ENCODE measurements around the gene IGF2BP2. TPM values are rescaled to one million over a fixed set of nuclear protein-coding genes. Genes with fewer than 3 reads are reported as not detected.

The IGF2BP2 gene
- total and polyA plus RNA-seq, 9 of the 15 experiments (the other 6 are each of a cell fraction or from before 2014, with no cell fraction given) = 3.2 to 59.6 (median 30.5) TPM

DNA sequence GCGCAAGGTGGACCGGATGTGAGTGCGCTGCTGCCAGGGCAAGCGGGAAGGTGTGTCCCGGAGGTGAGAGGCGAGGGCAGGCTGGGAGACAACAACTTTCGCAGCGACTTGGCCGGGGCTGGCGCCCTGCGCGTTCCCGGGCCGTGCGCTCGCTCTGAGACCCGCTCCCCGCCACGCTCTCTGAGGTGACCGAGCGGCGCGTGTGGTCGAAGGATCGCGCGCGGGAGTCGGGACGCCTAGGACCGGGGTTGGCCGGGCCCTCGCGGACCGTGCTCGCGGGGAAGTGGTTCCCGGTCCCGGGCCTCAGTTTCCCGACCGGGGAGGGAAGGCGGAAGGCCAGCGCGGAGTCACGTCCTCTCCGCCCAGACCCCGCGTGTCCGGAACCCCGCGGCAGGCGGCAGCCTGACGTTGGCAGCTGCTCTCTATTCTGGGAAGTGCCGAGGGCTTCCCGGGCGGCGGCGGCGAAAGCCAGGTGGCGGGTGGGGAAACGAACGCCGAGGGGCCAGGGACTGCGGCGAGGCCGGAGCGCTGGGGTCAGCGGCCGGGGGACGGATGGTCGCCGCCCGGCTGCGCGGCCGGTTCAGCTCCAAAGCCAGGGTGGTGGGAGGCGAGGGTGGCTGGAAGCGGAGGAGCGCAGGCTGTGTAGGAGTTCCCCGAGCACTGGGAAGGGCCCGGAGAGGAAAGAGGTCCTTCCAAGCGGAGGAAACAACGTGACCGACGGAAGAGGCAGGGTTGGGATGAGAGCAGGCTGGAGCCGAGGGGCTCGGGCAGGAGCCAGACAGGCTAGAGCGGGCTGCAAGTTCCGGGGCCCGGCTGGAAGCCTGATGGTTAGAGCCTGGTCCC, 1.0 kb upstream of the IGF2BP2 start (continued):
- TF ChIP-seq PBX2 (CRISPR knock-in tag; IDR thresholded peaks at IDR 0.05; ENCODE audit: low read depth) = no peak
- TF ChIP-seq PBX2 (tag; conservative IDR thresholded peaks at IDR 0.05; ENCODE audit: low read depth) = no peak
- no peak for TF ChIP-seq ZNF696 (CRISPR knock-in tag; conservative IDR thresholded peaks at IDR 0.05)
- TF ChIP-seq CHAMP1 (IDR thresholded peaks at IDR 0.05) = no peak
- TF ChIP-seq, protein P1, sequence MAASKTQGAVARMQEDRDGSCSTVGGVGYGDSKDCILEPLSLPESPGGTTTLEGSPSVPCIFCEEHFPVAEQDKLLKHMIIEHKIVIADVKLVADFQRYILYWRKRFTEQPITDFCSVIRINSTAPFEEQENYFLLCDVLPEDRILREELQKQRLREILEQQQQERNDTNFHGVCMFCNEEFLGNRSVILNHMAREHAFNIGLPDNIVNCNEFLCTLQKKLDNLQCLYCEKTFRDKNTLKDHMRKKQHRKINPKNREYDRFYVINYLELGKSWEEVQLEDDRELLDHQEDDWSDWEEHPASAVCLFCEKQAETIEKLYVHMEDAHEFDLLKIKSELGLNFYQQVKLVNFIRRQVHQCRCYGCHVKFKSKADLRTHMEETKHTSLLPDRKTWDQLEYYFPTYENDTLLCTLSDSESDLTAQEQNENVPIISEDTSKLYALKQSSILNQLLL (CRISPR knock-in tag; IDR thresholded peaks at IDR 0.05; ENCODE audit: borderline replicate concordance) = no peak
- no peak for TF ChIP-seq NFE2 (IDR thresholded peaks at IDR 0.05; ENCODE audit: low read depth)
- 0 out of 4 replicates have a peak, but pooled peaks have one; percentile 28 to 38 for TF ChIP-seq SIN3A (IDR thresholded peaks at IDR 0.05; ENCODE audit: borderline replicate concordance in 2 of 2, control insufficient read depth in 1 of 2, low read depth in 2 of 2, low read length in 2 of 2)
- no peak for TF ChIP-seq GATAD2B (IDR thresholded peaks at IDR 0.05; ENCODE audit: borderline replicate concordance)
- 0 out of 2 replicates have a peak, but pooled peaks have one; percentile 31 for TF ChIP-seq ZNF76 (CRISPR knock-in tag; IDR thresholded peaks at IDR 0.05; ENCODE audit: borderline replicate concordance)
- no peak for TF ChIP-seq MAFF (IDR thresholded peaks at IDR 0.05; ENCODE audit: low read length)
- no peak for TF ChIP-seq MEF2D (tag; conservative IDR thresholded peaks at IDR 0.05; ENCODE audit: low read depth)
- TF ChIP-seq PREB (CRISPR knock-in tag; IDR thresholded peaks at IDR 0.05) = 0 out of 2 replicates have a peak, but pooled peaks have one; percentile 42
- no peak for TF ChIP-seq ZNF217 (CRISPR knock-in tag; IDR thresholded peaks at IDR 0.05)
- TF ChIP-seq, protein P2, sequence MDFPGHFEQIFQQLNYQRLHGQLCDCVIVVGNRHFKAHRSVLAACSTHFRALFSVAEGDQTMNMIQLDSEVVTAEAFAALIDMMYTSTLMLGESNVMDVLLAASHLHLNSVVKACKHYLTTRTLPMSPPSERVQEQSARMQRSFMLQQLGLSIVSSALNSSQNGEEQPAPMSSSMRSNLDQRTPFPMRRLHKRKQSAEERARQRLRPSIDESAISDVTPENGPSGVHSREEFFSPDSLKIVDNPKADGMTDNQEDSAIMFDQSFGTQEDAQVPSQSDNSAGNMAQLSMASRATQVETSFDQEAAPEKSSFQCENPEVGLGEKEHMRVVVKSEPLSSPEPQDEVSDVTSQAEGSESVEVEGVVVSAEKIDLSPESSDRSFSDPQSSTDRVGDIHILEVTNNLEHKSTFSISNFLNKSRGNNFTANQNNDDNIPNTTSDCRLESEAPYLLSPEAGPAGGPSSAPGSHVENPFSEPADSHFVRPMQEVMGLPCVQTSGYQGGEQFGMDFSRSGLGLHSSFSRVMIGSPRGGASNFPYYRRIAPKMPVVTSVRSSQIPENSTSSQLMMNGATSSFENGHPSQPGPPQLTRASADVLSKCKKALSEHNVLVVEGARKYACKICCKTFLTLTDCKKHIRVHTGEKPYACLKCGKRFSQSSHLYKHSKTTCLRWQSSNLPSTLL (IDR thresholded peaks at IDR 0.05) = no peak
- no peak; the same call in none of the 2 replicates for TF ChIP-seq XRCC5 (IDR thresholded peaks at IDR 0.05; ENCODE audit: low read depth, low read length)
- no peak for TF ChIP-seq ZNF79 (CRISPR knock-in tag; IDR thresholded peaks at IDR 0.05; ENCODE audit: low read depth)
